ENCODE data around the gene PLAAT4.
"Not testable (repeated sequence)": the region's sequence is repeated elsewhere in the genome, so short reads cannot be mapped to it uniquely, and the experiment has no call there.

PLAAT4 gene

DNA sequence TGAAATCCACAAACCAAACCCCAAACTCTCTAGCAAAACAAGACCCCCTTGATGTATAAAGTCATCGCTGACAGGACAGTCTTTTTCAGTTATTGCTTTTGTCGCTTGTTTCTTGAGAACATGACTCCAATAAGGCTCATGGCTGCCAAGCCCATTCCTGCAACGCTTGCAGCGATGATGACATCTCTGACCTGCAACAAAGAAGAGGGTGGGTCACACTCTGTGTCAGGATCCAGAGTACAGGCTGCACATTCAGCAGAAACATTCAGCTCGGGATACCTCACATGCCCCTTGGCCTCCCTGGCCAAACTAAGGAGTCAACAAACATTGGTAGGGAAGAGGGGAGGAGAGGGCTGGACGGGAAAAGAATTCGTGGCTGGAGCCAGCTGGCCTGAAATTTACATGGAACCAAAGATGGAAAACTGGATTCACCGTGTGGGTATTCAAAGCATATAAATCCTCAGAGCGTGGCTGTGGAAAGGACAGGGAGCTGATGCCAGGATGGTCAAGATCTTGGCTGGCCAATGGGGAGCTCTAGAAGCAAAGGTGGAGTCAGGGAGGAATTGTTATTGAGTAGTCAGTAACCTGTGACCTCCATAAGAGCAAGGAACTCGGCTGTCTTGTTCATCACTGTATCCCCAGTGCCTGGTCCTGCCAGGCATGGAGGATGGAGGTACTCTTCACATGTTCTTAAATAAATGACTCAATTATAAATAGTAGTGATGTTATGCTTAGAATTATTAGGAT, 38.4 kb downstream of the PLAAT4 start:
- DNase-seq, result no peak
- Mint-ChIP-seq H3K36me3 (ENCODE audit: low read depth) (no peaks in the 10 kb centered on the region), H3K4me3 (no peak overlapping the region), H3K4me1 (peaks cover 15% of the 10 kb centered on the region), H3K27me3 (ENCODE audit: low read depth, poor library complexity) (peaks cover 12% of the 10 kb centered on the region), H3K9me3 (peaks cover 17% of the 10 kb centered on the region), H3K27ac (no peak overlapping the region)
- TF ChIP-seq, protein P1, sequence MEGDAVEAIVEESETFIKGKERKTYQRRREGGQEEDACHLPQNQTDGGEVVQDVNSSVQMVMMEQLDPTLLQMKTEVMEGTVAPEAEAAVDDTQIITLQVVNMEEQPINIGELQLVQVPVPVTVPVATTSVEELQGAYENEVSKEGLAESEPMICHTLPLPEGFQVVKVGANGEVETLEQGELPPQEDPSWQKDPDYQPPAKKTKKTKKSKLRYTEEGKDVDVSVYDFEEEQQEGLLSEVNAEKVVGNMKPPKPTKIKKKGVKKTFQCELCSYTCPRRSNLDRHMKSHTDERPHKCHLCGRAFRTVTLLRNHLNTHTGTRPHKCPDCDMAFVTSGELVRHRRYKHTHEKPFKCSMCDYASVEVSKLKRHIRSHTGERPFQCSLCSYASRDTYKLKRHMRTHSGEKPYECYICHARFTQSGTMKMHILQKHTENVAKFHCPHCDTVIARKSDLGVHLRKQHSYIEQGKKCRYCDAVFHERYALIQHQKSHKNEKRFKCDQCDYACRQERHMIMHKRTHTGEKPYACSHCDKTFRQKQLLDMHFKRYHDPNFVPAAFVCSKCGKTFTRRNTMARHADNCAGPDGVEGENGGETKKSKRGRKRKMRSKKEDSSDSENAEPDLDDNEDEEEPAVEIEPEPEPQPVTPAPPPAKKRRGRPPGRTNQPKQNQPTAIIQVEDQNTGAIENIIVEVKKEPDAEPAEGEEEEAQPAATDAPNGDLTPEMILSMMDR (IDR thresholded peaks at IDR 0.05), result no peak

DNA sequence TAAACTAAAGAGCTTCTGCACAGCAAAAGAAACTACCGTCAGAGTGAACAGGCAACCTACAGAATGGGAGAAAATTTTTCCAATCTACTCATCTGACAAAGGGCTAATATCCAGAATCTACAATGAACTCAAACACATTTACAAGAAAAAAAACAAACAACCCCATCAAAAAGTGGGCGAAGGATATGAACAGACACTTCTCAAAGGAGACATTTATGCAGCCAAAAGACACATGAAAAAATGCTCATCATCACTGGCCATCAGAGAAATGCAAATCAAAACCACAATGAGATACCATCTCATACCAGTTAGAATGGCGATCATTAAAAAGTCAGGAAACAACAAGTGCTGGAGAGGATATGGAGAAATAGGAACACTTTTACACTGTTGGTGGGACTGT, 42.3 kb downstream of the PLAAT4 start:
- H3K27ac Mint-ChIP-seq; H3K27me3 Mint-ChIP-seq (ENCODE audit: low read depth, poor library complexity); H3K36me3 Mint-ChIP-seq (ENCODE audit: low read depth); DNase-seq; H3K4me3 Mint-ChIP-seq: not testable (repeated sequence)
- Mint-ChIP-seq H3K4me1 (peaks cover 14% of the 10 kb centered on the region), H3K9me3 (peaks cover 44% of the 10 kb centered on the region)

DNA sequence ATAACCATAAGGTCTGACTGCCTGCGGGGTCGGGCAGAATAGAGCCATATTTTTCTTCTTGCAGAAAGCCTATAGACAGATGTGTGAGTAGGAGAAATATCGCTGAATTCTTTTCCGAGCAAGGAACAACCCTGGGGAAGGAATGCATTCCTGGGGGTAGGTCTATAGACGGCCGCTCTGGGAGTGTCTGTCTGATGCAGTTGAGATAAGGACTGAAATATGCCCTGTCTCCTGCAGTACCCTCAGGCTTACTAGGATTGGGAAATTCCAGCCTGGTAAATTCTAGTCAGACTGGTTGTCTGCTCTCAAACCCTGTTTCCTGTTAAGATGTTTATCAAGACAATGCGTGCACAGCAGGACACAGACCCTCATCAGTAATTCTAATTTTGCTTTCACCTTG, 44.6 kb downstream of the PLAAT4 start:
- H3K27ac Mint-ChIP-seq; H3K4me1 Mint-ChIP-seq; DNase-seq; H3K36me3 Mint-ChIP-seq (ENCODE audit: low read depth); H3K4me3 Mint-ChIP-seq; H3K27me3 Mint-ChIP-seq (ENCODE audit: low read depth, poor library complexity): not testable (repeated sequence)
- H3K9me3 Mint-ChIP-seq, result peaks cover 44% of the 10 kb centered on the region

DNA sequence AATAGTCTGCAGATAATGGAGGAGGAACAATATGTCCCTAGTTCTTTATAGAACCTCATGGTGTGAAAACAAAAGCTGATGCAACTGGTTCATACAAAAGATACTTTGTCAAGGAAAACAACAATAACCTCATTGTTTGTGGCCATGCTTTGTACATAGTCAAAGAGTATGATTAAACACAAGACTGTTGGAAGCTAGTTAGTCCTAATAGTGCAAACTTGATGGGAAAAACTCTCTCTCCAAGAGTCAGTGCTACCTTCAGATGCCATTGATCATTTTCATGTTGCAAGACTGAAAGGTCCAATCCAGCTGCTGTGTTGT, 46.7 kb downstream of the PLAAT4 start:
- H3K4me1 Mint-ChIP-seq, result no peaks in the 10 kb centered on the region
- peaks cover 3% of the 10 kb centered on the region for H3K27me3 Mint-ChIP-seq (ENCODE audit: low read depth, poor library complexity)
- DNase-seq, result no peak
- TF ChIP-seq, protein P1 (IDR thresholded peaks at IDR 0.05), result no peak
- peaks cover 34% of the 10 kb centered on the region for H3K9me3 Mint-ChIP-seq
- H3K27ac Mint-ChIP-seq, result no peak overlapping the region
- H3K36me3 Mint-ChIP-seq (ENCODE audit: low read depth), result no peaks in the 10 kb centered on the region
- H3K4me3 Mint-ChIP-seq, result no peak overlapping the region

DNA sequence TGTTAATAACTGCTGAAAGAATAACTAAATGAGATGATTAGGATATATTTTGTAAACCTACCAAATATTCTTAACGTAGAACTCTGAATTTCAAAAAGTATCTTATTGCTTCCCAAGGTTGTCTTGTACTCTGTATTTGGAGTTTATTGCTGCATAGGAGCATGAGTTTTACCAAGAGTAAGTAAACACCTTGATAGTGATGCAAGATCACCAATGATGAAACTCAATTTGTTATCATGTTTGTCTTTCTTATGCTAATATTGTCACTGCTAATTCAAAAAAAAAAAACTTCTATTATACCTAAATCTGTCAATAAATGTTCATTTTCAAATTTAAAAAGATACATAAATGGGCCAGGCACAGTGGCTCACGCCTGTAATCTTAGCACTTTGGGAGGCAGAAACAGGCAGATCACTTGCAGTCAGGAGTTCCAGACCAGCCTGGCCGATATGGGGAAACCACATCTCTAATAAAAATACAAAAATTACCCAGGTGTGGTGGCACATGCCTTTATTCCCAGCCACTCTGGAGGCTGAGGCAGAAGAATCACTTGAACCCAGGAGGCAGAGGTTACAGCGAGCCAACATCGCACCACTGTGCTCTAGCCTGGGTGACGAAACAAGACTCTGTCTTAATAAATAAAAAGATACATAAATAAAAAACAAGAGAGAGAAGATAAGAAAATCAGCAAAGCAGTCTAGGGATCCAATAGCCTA, 50.0 kb downstream of the PLAAT4 start:
- DNase-seq, result no peak
- Mint-ChIP-seq H3K9me3 (peaks cover 11% of the 10 kb centered on the region), H3K27me3 (ENCODE audit: low read depth, poor library complexity) (peaks cover 9% of the 10 kb centered on the region), H3K36me3 (ENCODE audit: low read depth) (no peaks in the 10 kb centered on the region), H3K4me1 (no peaks in the 10 kb centered on the region), H3K4me3 (no peak overlapping the region), H3K27ac (no peak overlapping the region)
- TF ChIP-seq, protein P1 (IDR thresholded peaks at IDR 0.05), result no peak

DNA sequence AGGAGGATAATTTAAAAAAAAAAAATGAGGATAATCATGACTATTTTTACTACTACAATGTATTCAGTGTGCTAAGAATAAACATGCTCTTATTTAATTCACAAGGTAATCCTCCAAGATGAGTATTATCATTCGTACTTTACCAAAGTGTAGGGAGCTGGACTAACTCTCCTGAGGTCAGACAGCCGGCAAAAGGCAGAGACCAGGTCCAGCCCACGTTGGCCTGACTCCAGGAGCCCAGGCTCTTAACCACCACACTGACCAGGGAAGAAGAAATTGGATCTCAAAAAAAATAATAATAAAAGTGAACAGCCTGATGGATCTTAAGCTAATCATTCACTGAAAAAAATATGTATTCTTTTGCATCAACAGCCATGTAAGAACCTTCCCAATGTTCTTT, 52.4 kb downstream of the PLAAT4 start:
- no peak overlapping the region for H3K27ac Mint-ChIP-seq
- H3K4me3 Mint-ChIP-seq, result no peak overlapping the region
- TF ChIP-seq, protein P1 (IDR thresholded peaks at IDR 0.05), result no peak
- DNase-seq, result no peak
- no peaks in the 10 kb centered on the region for H3K4me1 Mint-ChIP-seq
- no peaks in the 10 kb centered on the region for H3K36me3 Mint-ChIP-seq (ENCODE audit: low read depth)
- no peaks in the 10 kb centered on the region for H3K9me3 Mint-ChIP-seq
- H3K27me3 Mint-ChIP-seq (ENCODE audit: low read depth, poor library complexity), result peaks cover 14% of the 10 kb centered on the region

Measured in nephron progenitor cell (in vitro differentiated cells).